HCT116 (cell line): ENCODE measurements around the gene LACTB. TPM values are rescaled to one million over a fixed set of nuclear protein-coding genes. Genes with fewer than 3 reads are reported as not detected.

Source experiments
- ATAC-seq: fragments of 200-7000 bp; cut with Tn5 transposase; 2 replicates; pipeline ENCODE4 v1.9.1; 2020; ENCODE audit warnings: mild to moderate bottlenecking, moderate library complexity
- BruUV-seq: library from RNA; stranded (reverse); fragments of 400-500 nt; replicated peaks from 2 replicates; lab custom pipeline; 2021; lab: Mats Ljungman, UMichigan
- CTCF ChIA-PET: fragments of 300-600 bp; sonication (Branson Sonifier 250); formaldehyde crosslinking; loops from one replicate; lab custom pipeline; 2021; ENCODE audit warnings: antibody characterized with exemption; lab: Charles Lee
- POLR2A ChIA-PET: fragments of 300-600, 350-600 bp; sonication (Branson Sonifier 250); formaldehyde crosslinking; loops from one replicate; lab custom pipeline; 2021; ENCODE audit warnings: antibody characterized with exemption; lab: Charles Lee
- RAD21 ChIA-PET, 2 experiments: fragments of 300-600 bp; sonication (Branson Sonifier 250); formaldehyde crosslinking; loops; one replicate each; lab custom pipeline; 2023; ENCODE audit warnings: low total read pairs in 2 of 2; ENCODE audit not compliant: uncharacterized antibody in 2 of 2, unreplicated experiment in 2 of 2, low non-redundant PET in 1 of 2; lab: Charles Lee
- DNase-seq: peaks from one replicate; pipeline ENCODE4 v3.0.0-alpha.2; 2010; ENCODE audit warnings: low read depth, low spot score
- H2AFZ ChIP-seq: fragments of 200-600 bp; shearing (Covaris generic), sonication (generic); 2 replicates; pipeline ENCODE4 v1.6.1; 2017; ENCODE audit warnings: low read depth, mixed run types, mixed read lengths, antibody characterized with exemption, low read length; ENCODE audit not compliant: poor library complexity, severe bottlenecking
- H3K27ac ChIP-seq: 2 replicates; pipeline ENCODE4 v1.5.1; 2012; ENCODE audit warnings: low read depth, low read length
- H3K27me3 ChIP-seq: fragments of 200-600 bp; sonication (generic); 2 replicates; pipeline ENCODE4 v1.6.1; 2016; ENCODE audit warnings: mixed run types, low read length, mixed read lengths; ENCODE audit not compliant: insufficient read depth
- H3K36me3 ChIP-seq, 2 experiments: fragments of 200-500 bp in 1 of 2; fragments of 200-600 bp in 1 of 2; sonication (Bioruptor generic) in 1 of 2; sonication (generic) in 1 of 2; 2 replicates each; pipeline versions ENCODE4 v1.5.1 to v1.6.1; 2014 to 2016; ENCODE audit warnings: low read length in 2 of 2, inconsistent platforms in 1 of 2, mixed read lengths in 1 of 2, mixed run types in 1 of 2; ENCODE audit not compliant: insufficient read depth in 2 of 2, control insufficient read depth in 1 of 2
- H3K4me1 ChIP-seq, 2 experiments: fragments of 200-600 bp in 1 of 2; sonication (generic) in 1 of 2; 2 replicates each; pipeline versions ENCODE4 v1.5.1 to v1.6.1; 2012 to 2017; ENCODE audit warnings: low read length in 2 of 2, inconsistent platforms in 1 of 2, mild to moderate bottlenecking in 1 of 2, mixed read lengths in 1 of 2, mixed run types in 1 of 2, moderate library complexity in 1 of 2; ENCODE audit not compliant: insufficient read depth in 2 of 2, control insufficient read depth in 1 of 2
- H3K4me2 ChIP-seq: fragments of 200-600 bp; sonication (generic); 2 replicates; pipeline ENCODE4 v1.6.1; 2017; ENCODE audit warnings: mixed run types, low read length, mixed read lengths
- H3K4me3 ChIP-seq, 2 experiments: fragments of 200-600 bp in 1 of 2; sonication (generic) in 1 of 2; replicated peaks in 1 of 2; 2 replicates each; pipeline ENCODE4 v1.5.1; 2011 to 2016; ENCODE audit warnings: low read length in 2 of 2, control low read depth in 1 of 2, low read depth in 1 of 2, mild to moderate bottlenecking in 1 of 2, mixed read lengths in 1 of 2, mixed run types in 1 of 2
- H3K79me2 ChIP-seq: fragments of 200-600 bp; sonication (generic); 2 replicates; pipeline ENCODE4 v1.6.1; 2017; ENCODE audit warnings: mild to moderate bottlenecking, mixed run types, low read length, moderate library complexity, mixed read lengths; ENCODE audit not compliant: insufficient read depth
- H3K9ac ChIP-seq: fragments of 200-600 bp; sonication (generic); 2 replicates; pipeline ENCODE4 v1.6.1; 2016; ENCODE audit warnings: low read length, mixed read lengths
- H3K9me2 ChIP-seq: fragments of 200-600 bp; sonication (generic), shearing (Covaris generic); 2 replicates; pipeline ENCODE4 v1.6.1; 2017; ENCODE audit warnings: mixed run types, mild to moderate bottlenecking, moderate library complexity; ENCODE audit not compliant: insufficient read depth
- H3K9me3 ChIP-seq, 2 experiments: fragments of 200-500 bp in 1 of 2; fragments of 200-600 bp in 1 of 2; sonication (Bioruptor generic) in 1 of 2; sonication (generic) in 1 of 2; 2 replicates each; pipeline ENCODE4 v1.6.1; 2014 to 2017; ENCODE audit warnings: low read length in 2 of 2, mixed read lengths in 2 of 2, inconsistent platforms in 1 of 2, low read depth in 1 of 2, mild to moderate bottlenecking in 1 of 2, mixed run types in 1 of 2, moderate library complexity in 1 of 2; ENCODE audit not compliant: control insufficient read depth in 1 of 2, insufficient read depth in 1 of 2
- H4K20me1 ChIP-seq: fragments of 200-600 bp; sonication (generic), shearing (Covaris generic); 2 replicates; pipeline ENCODE4 v1.6.1; 2017; ENCODE audit warnings: mixed run types, mild to moderate bottlenecking, moderate library complexity; ENCODE audit not compliant: insufficient read depth
- ATF3 ChIP-seq: IDR thresholded peaks from 2 replicates; pipeline ENCODE4 v1.6.1; 2012
- CBX3 ChIP-seq: IDR thresholded peaks from 2 replicates; pipeline ENCODE4 v1.6.1; 2012; ENCODE audit warnings: low read depth
- CEBPB ChIP-seq: IDR thresholded peaks from 2 replicates; pipeline ENCODE4 v1.6.1; 2012; ENCODE audit warnings: low read depth
- CTCF ChIP-seq, 3 experiments: fragments of 200-600 bp in 1 of 3; sonication (generic) in 1 of 3; IDR thresholded peaks in 2 of 3; conservative IDR thresholded peaks in 1 of 3; 2 replicates each; pipeline ENCODE4 v1.5.1; 2012 to 2017; ENCODE audit warnings: low read depth in 2 of 3, low read length in 2 of 3, antibody characterized with exemption in 1 of 3, borderline replicate concordance in 1 of 3, control low read depth in 1 of 3, mild to moderate bottlenecking in 1 of 3, mixed read lengths in 1 of 3, mixed run types in 1 of 3, moderate library complexity in 1 of 3; ENCODE audit not compliant: insufficient read depth in 1 of 3
- EGR1 ChIP-seq: IDR thresholded peaks from 2 replicates; pipeline ENCODE4 v1.6.1; 2012; ENCODE audit warnings: low read depth
- ELF1 ChIP-seq: IDR thresholded peaks from 2 replicates; pipeline ENCODE4 v1.6.1; 2012; ENCODE audit warnings: low read depth, borderline replicate concordance
- EZH2 ChIP-seq: fragments of 200-600 bp; sonication (generic); IDR thresholded peaks from 2 replicates; pipeline ENCODE4 v1.6.1; 2017; ENCODE audit warnings: antibody characterized with exemption, mixed run types
- EZH2phosphoT487 ChIP-seq: fragments of 200-600 bp; IDR thresholded peaks from 2 replicates; pipeline ENCODE4 v1.6.1; 2018; ENCODE audit warnings: antibody characterized with exemption, borderline replicate concordance
- FOSL1 ChIP-seq: IDR thresholded peaks from 2 replicates; pipeline ENCODE4 v1.6.1; 2012; ENCODE audit warnings: low read depth
- JUND ChIP-seq: IDR thresholded peaks from 2 replicates; pipeline ENCODE4 v1.6.1; 2012
- MAX ChIP-seq: IDR thresholded peaks from 2 replicates; pipeline ENCODE4 v1.6.1; 2012
- POLR2A ChIP-seq: IDR thresholded peaks from 2 replicates; pipeline ENCODE4 v1.7.0; 2011; ENCODE audit warnings: borderline replicate concordance; ENCODE audit not compliant: insufficient read depth, insufficient read length; ENCODE audit errors: extremely low read depth
- POLR2AphosphoS5 ChIP-seq: IDR thresholded peaks from 2 replicates; pipeline ENCODE4 v1.6.1; 2011; ENCODE audit warnings: mild to moderate bottlenecking, low read depth, low read length, moderate library complexity
- REST ChIP-seq: IDR thresholded peaks from 2 replicates; pipeline ENCODE4 v1.6.1; 2012; ENCODE audit warnings: low read depth
- SRF ChIP-seq: IDR thresholded peaks from 2 replicates; pipeline ENCODE4 v1.6.1; 2012; ENCODE audit warnings: low read depth
- TCF7L2 ChIP-seq: IDR thresholded peaks from 2 replicates; pipeline ENCODE4 v1.7.0; 2011; ENCODE audit warnings: borderline replicate concordance, inconsistent platforms; ENCODE audit not compliant: insufficient read depth, insufficient read length; ENCODE audit errors: extremely low read depth
- YY1 ChIP-seq: IDR thresholded peaks from 2 replicates; pipeline ENCODE4 v1.6.1; 2011; ENCODE audit warnings: low read length, low read depth, moderate library complexity, mild to moderate bottlenecking; ENCODE audit not compliant: insufficient replicate concordance; ENCODE audit errors: extremely low read depth
- ZFX ChIP-seq: fragments of 450-650 bp; IDR thresholded peaks from 2 replicates; pipeline ENCODE4 v1.6.1; 2017
- ZNF274 ChIP-seq: fragments of 200-500 bp; sonication (Bioruptor generic); IDR thresholded peaks from 2 replicates; pipeline ENCODE4 v1.6.1; 2014; ENCODE audit warnings: mild to moderate bottlenecking, low read depth, low read length, inconsistent platforms
- intact Hi-C: fragments of 100-400 bp; cut with micrococcal nuclease; formaldehyde crosslinking; loops from 2 replicates; pipeline ENCODE4 v1.10.0; 2022
- total RNA-seq: library from RNA; stranded (reverse); gene quantifications from one replicate; pipeline ENCODE4 v1.2.1, GENCODE V29; 2021; ENCODE audit not compliant: unreplicated experiment
- TF ChIP-seq, protein P1 (sequence below): IDR thresholded peaks from 2 replicates; pipeline ENCODE4 v1.6.1; 2011; ENCODE audit warnings: mild to moderate bottlenecking, low read length, moderate library complexity; ENCODE audit not compliant: insufficient replicate concordance; ENCODE audit errors: extremely low read depth

The LACTB gene
- total RNA-seq, 1 experiment from 2014 or later: 7.6 TPM

- H3K4me3 ChIP-seq: no peak overlapping the region
- H3K79me2 ChIP-seq: no peaks in the 10 kb centered on the region
- no peaks in the 10 kb centered on the region for H3K9me2 ChIP-seq
- no TSS peak for BruUV-seq
- intact Hi-C loops: no loop called here
- DNase-seq (no peak), ATAC-seq (no peak)
- H3K4me1 ChIP-seq: no peaks in the 10 kb centered on the region
- no peaks in the 10 kb centered on the region for H3K9me3 ChIP-seq
- H3K36me3 ChIP-seq: no peaks in the 10 kb centered on the region; a peak in 2 of 4 replicates
- H3K9ac ChIP-seq: no peak overlapping the region
- no peak overlapping the region for H2AFZ ChIP-seq
- TF ChIP-seq ATF3 (no peak), CTCF (IDR thresholded peaks at IDR 0.05 in 2 of 3, conservative IDR thresholded peaks at IDR 0.05 in 1 of 3; ENCODE audit: borderline replicate concordance in 1 of 3, insufficient read depth in 1 of 3, low read depth in 2 of 3, low read length in 2 of 3) (no peak), YY1 (no peak), FOSL1 (no peak), JUND (no peak), SRF (no peak), EZH2phosphoT487 (no peak), ZNF274 (no peak), POLR2A (no peak), POLR2AphosphoS5 (no peak), CEBPB (no peak), TCF7L2 (no peak), EGR1 (no peak), ELF1 (no peak), CBX3 (no peak), EZH2 (no peak), REST (no peak), MAX (no peak), ZFX (no peak)
- TF ChIP-seq, protein P1, sequence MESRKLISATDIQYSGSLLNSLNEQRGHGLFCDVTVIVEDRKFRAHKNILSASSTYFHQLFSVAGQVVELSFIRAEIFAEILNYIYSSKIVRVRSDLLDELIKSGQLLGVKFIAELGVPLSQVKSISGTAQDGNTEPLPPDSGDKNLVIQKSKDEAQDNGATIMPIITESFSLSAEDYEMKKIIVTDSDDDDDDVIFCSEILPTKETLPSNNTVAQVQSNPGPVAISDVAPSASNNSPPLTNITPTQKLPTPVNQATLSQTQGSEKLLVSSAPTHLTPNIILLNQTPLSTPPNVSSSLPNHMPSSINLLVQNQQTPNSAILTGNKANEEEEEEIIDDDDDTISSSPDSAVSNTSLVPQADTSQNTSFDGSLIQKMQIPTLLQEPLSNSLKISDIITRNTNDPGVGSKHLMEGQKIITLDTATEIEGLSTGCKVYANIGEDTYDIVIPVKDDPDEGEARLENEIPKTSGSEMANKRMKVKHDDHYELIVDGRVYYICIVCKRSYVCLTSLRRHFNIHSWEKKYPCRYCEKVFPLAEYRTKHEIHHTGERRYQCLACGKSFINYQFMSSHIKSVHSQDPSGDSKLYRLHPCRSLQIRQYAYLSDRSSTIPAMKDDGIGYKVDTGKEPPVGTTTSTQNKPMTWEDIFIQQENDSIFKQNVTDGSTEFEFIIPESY: no peak
- no peaks in the 10 kb centered on the region for H4K20me1 ChIP-seq
- no peaks in the 10 kb centered on the region for H3K27me3 ChIP-seq
- no peak overlapping the region for H3K27ac ChIP-seq
- no peak overlapping the region for H3K4me2 ChIP-seq
- POLR2A ChIA-PET: interaction anchor here (1.3 kb wide), 1 partner anchor 13 kb away, joined by 3 read pairs; no protein-coding TSS in a partner anchor
- RAD21 ChIA-PET: no interaction called here
- CTCF ChIA-PET: no interaction called here
Observed at GRCh38 chr15:63134245-63134985, 12.8 kb downstream of the LACTB start.
